IPS DF 6.9 (cell line): Measurements from ENCODE around the gene LYRM9.
"Not testable (repeated sequence)": the region's sequence is repeated elsewhere in the genome, so short reads cannot be mapped to it uniquely, and the experiment has no call there.

Source experiments
- DNase-seq: peaks from one replicate; pipeline ENCODE4 v3.0.0-alpha.2; 2013; ENCODE audit warnings: low read depth, low spot score
- H3K27ac ChIP-seq: one replicate; pipeline ENCODE4 v1.5.1; 2013; ENCODE audit warnings: low read length, control low read depth
- H3K27me3 ChIP-seq: 2 replicates; pipeline ENCODE4 v1.6.1; 2013; ENCODE audit warnings: mild to moderate bottlenecking, low read length; ENCODE audit not compliant: control insufficient read depth, insufficient read depth
- H3K36me3 ChIP-seq: 2 replicates; pipeline ENCODE4 v1.6.1; 2013; ENCODE audit warnings: low read length; ENCODE audit not compliant: control insufficient read depth, insufficient read depth
- H3K4me1 ChIP-seq: 2 replicates; pipeline ENCODE4 v1.6.1; 2013; ENCODE audit warnings: low read length; ENCODE audit not compliant: control insufficient read depth, insufficient read depth
- H3K4me3 ChIP-seq: 2 replicates; pipeline ENCODE4 v1.5.1; 2013; ENCODE audit warnings: mild to moderate bottlenecking, low read length
- H3K9me3 ChIP-seq: 2 replicates; pipeline ENCODE4 v1.6.1; 2013; ENCODE audit warnings: low read length, inconsistent platforms; ENCODE audit not compliant: control insufficient read depth, insufficient read depth
- WGBS: extraction: QIAGEN DNeasy Blood & Tissue Kit; methylation state at CpG from one replicate; pipeline ENCODE4 v1.1.7; 2013; ENCODE audit warnings: mixed read lengths, missing lambda C conversion rate; ENCODE audit not compliant: insufficient read length, insufficient coverage; 5-methylcytosine and 5-hydroxymethylcytosine counted together

LYRM9 gene

GRCh38 chr17:27840406-27840678 is 52.8 kb downstream of the LYRM9 start:
- H3K4me1 ChIP-seq, H3K4me3 ChIP-seq, H3K9me3 ChIP-seq, H3K27me3 ChIP-seq, H3K36me3 ChIP-seq, H3K27ac ChIP-seq, DNase-seq: not testable (repeated sequence)
- no CpG with 5 or more reads among the region's 1 CpG for WGBS

GRCh38 chr17:27839571-27840405 is 53.4 kb downstream of the LYRM9 start:
- H3K9me3 ChIP-seq, H3K4me3 ChIP-seq, H3K4me1 ChIP-seq, H3K27me3 ChIP-seq, H3K36me3 ChIP-seq, H3K27ac ChIP-seq, DNase-seq: not testable (repeated sequence)
- no CpG with 5 or more reads among the region's 4 CpGs for WGBS

GRCh38 chr17:27838607-27839006 is 54.6 kb downstream of the LYRM9 start:
- DNase-seq, H3K27me3 ChIP-seq, H3K36me3 ChIP-seq, H3K9me3 ChIP-seq, H3K4me1 ChIP-seq, H3K27ac ChIP-seq, H3K4me3 ChIP-seq: not testable (repeated sequence)
- no CpG with 5 or more reads among the region's 3 CpGs for WGBS

GRCh38 chr17:27837769-27838168 is 55.4 kb downstream of the LYRM9 start:
- H3K27me3 ChIP-seq, H3K4me3 ChIP-seq, H3K27ac ChIP-seq, H3K9me3 ChIP-seq, DNase-seq, H3K36me3 ChIP-seq, H3K4me1 ChIP-seq: not testable (repeated sequence)
- no CpG with 5 or more reads among the region's 1 CpG for WGBS

GRCh38 chr17:27836651-27837050 is 56.5 kb downstream of the LYRM9 start:
- Histone ChIP-seq H3K36me3 (no peaks in the 10 kb centered on the region), H3K4me1 (no peaks in the 10 kb centered on the region), H3K9me3 (no peaks in the 10 kb centered on the region), H3K4me3 (no peak overlapping the region), H3K27me3 (no peaks in the 10 kb centered on the region), H3K27ac (no peak overlapping the region)
- no peak for DNase-seq

GRCh38 chr17:27834571-27834970 is 58.6 kb downstream of the LYRM9 start:
- H3K9me3 ChIP-seq: no peaks in the 10 kb centered on the region
- no peak for DNase-seq
- no peak overlapping the region for H3K27ac ChIP-seq
- H3K4me1 ChIP-seq: no peaks in the 10 kb centered on the region
- H3K36me3 ChIP-seq: no peaks in the 10 kb centered on the region
- no CpG with 5 or more reads among the region's 3 CpGs for WGBS
- no peak overlapping the region for H3K4me3 ChIP-seq
- H3K27me3 ChIP-seq: no peaks in the 10 kb centered on the region

GRCh38 chr17:27832831-27833230 is 60.3 kb downstream of the LYRM9 start:
- no peak overlapping the region for H3K27ac ChIP-seq
- no peaks in the 10 kb centered on the region for H3K27me3 ChIP-seq
- no peaks in the 10 kb centered on the region for H3K36me3 ChIP-seq
- no peaks in the 10 kb centered on the region for H3K9me3 ChIP-seq
- no peaks in the 10 kb centered on the region for H3K4me1 ChIP-seq
- no peak for DNase-seq
- no peak overlapping the region for H3K4me3 ChIP-seq

- DNase-seq, H3K36me3 ChIP-seq, H3K4me1 ChIP-seq, H3K4me3 ChIP-seq, H3K9me3 ChIP-seq, H3K27me3 ChIP-seq, H3K27ac ChIP-seq: not testable (repeated sequence)
- WGBS: no CpG with 5 or more reads among the region's 1 CpG
Observed at GRCh38 chr17:27829888-27830287, 63.3 kb downstream of the LYRM9 start.

- H3K36me3 ChIP-seq, DNase-seq, H3K4me3 ChIP-seq, H3K4me1 ChIP-seq, H3K27ac ChIP-seq, H3K9me3 ChIP-seq, H3K27me3 ChIP-seq: not testable (repeated sequence)
- no CpG with 5 or more reads among the region's 2 CpGs for WGBS
Observed at GRCh38 chr17:27829143-27829711, 63.9 kb downstream of the LYRM9 start.
